AG09319 (cell line): Measurements from ENCODE around the gene ZNF335.
"Not testable (repeated sequence)": the region's sequence is repeated elsewhere in the genome, so short reads cannot be mapped to it uniquely, and the experiment has no call there.

Experiments used
- DNase-seq: peaks from one replicate; pipeline ENCODE4 v3.0.0-alpha.2; 2010; ENCODE audit warnings: low read depth; ENCODE audit errors: extremely low read depth
- CTCF ChIP-seq: IDR thresholded peaks from 2 replicates; pipeline ENCODE4 v1.5.1; 2011; ENCODE audit warnings: low read depth, mild to moderate bottlenecking, inconsistent platforms, low read length, moderate library complexity

The ZNF335 gene

GRCh38 chr20:45994761-45995493, 22.9 kb upstream of the ZNF335 start:
- no peak for TF ChIP-seq CTCF
- no peak for DNase-seq

- no peak for TF ChIP-seq CTCF
- no peak for DNase-seq
Observed at GRCh38 chr20:45993197-45993951, 21.4 kb upstream of the ZNF335 start.

- no peak for DNase-seq
- TF ChIP-seq CTCF, result no peak
Observed at GRCh38 chr20:45991616-45992015, 19.6 kb upstream of the ZNF335 start.

GRCh38 chr20:45988830-45989229, 16.8 kb upstream of the ZNF335 start:
- DNase-seq, result not testable (repeated sequence)

- TF ChIP-seq CTCF, result peak; percentile 90
- DNase-seq, result no peak
Observed at GRCh38 chr20:45987108-45987780, 15.2 kb upstream of the ZNF335 start.

GRCh38 chr20:45985573-45985972, 13.6 kb upstream of the ZNF335 start:
- TF ChIP-seq CTCF, result peak; percentile 2
- DNase-seq, result no peak

- no peak for TF ChIP-seq CTCF
Observed at GRCh38 chr20:45983279-45983743, 11.3 kb upstream of the ZNF335 start.

More at GRCh38 chr20:45983279-45983743, 11.3 kb upstream of the ZNF335 start:
- no peak for DNase-seq
